ENCODE results near the gene HK3.

Gene HK3

GRCh38 chr5:176835918-176836317 lies 63.2 kb downstream of the HK3 start:
- TF ChIP-seq CTCF (IDR thresholded peaks at IDR 0.05; ENCODE audit: low read depth, low read length): no peak
- no peak overlapping the region for H3K4me3 ChIP-seq (replicated peaks in 1 of 2; ENCODE audit: low read depth in 2 of 2, low read length in 2 of 2)
- no peak for DNase-seq (ENCODE audit: low read depth in 2 of 2)

GRCh38 chr5:176833286-176833685 lies 65.9 kb downstream of the HK3 start:
- TF ChIP-seq CTCF (IDR thresholded peaks at IDR 0.05; ENCODE audit: low read depth, low read length): no peak
- no peak overlapping the region for H3K4me3 ChIP-seq (replicated peaks in 1 of 2; ENCODE audit: low read depth in 2 of 2, low read length in 2 of 2)
- no peak for DNase-seq (ENCODE audit: low read depth in 2 of 2)

DNA sequence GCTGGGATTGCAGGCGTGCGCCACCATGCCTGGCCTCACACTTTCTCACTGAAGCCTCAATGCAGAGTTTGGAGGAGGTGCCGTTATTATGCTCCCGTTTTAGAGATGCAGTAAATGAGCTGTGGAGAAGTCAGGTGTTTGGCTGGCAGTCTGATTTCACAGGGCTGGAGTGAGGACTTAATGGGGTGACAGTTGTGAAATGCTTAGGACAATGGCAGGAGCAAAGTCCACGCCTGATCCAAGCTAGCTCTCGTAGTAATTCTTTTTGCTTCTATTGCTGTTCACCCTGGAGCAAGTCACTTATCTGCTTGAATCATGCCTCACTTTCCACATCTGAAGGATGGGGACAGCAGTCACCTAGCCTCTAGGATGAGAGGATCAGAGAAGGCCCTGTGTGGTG lies 67.0 kb downstream of the HK3 start:
- no peak for TF ChIP-seq CTCF (IDR thresholded peaks at IDR 0.05; ENCODE audit: low read depth, low read length)
- no peak for DNase-seq (ENCODE audit: low read depth in 2 of 2)
- no peak overlapping the region for H3K4me3 ChIP-seq (replicated peaks in 1 of 2; ENCODE audit: low read depth in 2 of 2, low read length in 2 of 2)

DNA sequence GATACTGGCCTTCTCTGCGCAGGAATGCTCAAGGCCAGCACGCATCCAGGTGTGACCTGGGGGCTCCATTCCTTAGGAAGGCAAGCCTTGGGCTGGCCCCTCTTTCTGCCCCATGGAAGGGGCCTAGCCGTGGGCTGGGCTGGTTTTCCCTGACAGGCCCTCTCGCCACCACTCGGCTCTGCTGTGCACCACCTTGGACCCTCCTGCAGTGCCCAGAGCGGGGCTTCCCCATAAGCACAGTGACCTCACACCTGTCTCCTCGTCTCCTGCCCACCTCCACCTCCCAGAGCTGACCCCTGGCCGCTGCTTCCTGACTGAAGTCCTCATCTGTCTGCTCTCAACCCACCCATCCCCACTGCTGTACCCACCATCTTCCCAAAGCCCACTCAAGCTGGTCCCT lies 67.7 kb downstream of the HK3 start:
- no peak for DNase-seq (ENCODE audit: low read depth in 2 of 2)
- no peak overlapping the region for H3K4me3 ChIP-seq (replicated peaks in 1 of 2; ENCODE audit: low read depth in 2 of 2, low read length in 2 of 2)
- TF ChIP-seq CTCF (IDR thresholded peaks at IDR 0.05; ENCODE audit: low read depth, low read length): no peak

DNA sequence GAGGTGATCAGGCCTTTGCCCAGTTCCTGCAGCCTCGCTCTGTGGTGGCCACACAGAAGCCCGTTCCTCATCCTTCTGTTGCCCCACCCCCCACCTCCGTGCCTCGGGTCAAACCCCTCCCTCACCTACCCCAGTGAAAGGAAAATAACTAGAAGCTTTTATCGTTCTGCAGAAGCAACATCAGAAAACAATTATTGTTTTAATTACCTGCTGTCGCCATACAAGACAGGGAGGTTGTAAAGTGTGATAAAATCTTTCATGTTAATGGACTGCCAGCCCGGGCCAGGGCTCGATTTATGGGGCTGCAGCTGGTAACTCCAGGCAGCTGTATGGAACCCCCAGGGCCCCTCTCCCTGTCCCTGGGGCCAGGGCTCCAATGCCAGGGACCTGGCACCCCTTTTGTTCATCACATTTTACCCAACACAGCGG lies 68.1 kb downstream of the HK3 start:
- no peak for TF ChIP-seq CTCF (IDR thresholded peaks at IDR 0.05; ENCODE audit: low read depth, low read length)

More for the DNA sequence above, 68.1 kb downstream of the HK3 start:
- DNase-seq (ENCODE audit: low read depth in 2 of 2): no peak
- H3K4me3 ChIP-seq (replicated peaks in 1 of 2; ENCODE audit: low read depth in 2 of 2, low read length in 2 of 2): no peak overlapping the region
